Ovary (tissue), 3 donors: ENCODE results near the gene SPR.

Experiments used
- CTCF ChIP-seq, 3 donors: fragments of 450-650 bp in 2 of 3; fragments of 200-600 bp in 1 of 3; IDR thresholded peaks; one replicate each; pipeline versions ENCODE4 v1.5.1 to v1.8.0; 2016 to 2022; ENCODE audit warnings: antibody characterized with exemption in 3 of 3, mild to moderate bottlenecking in 1 of 3
- POLR2A ChIP-seq: fragments of 450-650 bp; IDR thresholded peaks from one replicate; pipeline ENCODE4 v1.6.1; 2017; ENCODE audit warnings: antibody characterized with exemption, mild to moderate bottlenecking, moderate library complexity
- donor health status: DM: no; HTN: no; CAD: no.

DNA sequence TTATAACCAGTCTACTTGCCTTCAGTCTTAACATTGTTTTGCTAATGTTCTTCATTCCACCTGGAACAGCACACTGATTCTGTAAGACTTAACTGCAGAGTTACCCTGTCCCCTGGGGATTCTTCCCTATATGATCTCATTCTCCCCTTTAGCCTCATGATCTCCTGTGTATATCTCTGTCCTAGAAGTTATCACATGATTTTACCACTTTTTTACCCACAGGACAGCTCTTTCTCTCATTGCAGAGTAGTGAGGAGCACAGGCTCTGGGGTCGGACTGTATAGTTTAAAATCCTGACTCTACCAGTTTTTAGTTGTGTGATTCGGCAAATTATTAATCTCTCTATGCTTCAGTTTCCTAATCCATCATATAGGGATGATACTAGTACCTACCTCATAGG, 47.1 kb upstream of the SPR start:
- no peak for TF ChIP-seq POLR2A
- no peak for TF ChIP-seq CTCF (IDR thresholded peaks at IDR 0.05)
